ENCODE results near the gene PARK7.
"Not testable (repeated sequence)": the region's sequence is repeated elsewhere in the genome, so short reads cannot be mapped to it uniquely, and the experiment has no call there.

DNA sequence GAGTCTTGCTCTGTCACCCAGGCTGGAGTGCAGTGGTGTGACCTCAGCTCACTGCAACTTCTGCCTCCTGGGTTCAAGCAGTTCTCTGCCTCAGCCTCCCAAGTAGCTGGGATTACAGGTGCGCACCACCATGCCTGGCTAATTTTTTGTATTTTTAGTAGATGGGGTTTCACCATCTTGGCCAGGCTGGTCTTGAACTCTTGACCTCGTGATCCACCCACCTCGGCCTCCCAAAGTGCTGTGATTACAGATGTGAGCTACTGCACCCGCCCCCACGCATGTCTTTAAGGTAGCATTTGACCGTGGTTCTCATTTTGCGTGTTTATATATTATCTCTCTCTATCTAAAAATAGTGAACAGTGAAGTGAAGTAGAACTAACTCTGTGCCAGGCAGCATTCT lies 2.3 kb downstream of the PARK7 start:
- TF ChIP-seq, protein P1, sequence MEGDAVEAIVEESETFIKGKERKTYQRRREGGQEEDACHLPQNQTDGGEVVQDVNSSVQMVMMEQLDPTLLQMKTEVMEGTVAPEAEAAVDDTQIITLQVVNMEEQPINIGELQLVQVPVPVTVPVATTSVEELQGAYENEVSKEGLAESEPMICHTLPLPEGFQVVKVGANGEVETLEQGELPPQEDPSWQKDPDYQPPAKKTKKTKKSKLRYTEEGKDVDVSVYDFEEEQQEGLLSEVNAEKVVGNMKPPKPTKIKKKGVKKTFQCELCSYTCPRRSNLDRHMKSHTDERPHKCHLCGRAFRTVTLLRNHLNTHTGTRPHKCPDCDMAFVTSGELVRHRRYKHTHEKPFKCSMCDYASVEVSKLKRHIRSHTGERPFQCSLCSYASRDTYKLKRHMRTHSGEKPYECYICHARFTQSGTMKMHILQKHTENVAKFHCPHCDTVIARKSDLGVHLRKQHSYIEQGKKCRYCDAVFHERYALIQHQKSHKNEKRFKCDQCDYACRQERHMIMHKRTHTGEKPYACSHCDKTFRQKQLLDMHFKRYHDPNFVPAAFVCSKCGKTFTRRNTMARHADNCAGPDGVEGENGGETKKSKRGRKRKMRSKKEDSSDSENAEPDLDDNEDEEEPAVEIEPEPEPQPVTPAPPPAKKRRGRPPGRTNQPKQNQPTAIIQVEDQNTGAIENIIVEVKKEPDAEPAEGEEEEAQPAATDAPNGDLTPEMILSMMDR (conservative IDR thresholded peaks at IDR 0.05 in 1 of 2, IDR thresholded peaks at IDR 0.05 in 1 of 2; ENCODE audit: extremely low read depth in 1 of 2, insufficient read depth in 1 of 2, low read depth in 1 of 2, low read length in 2 of 2), result not testable (repeated sequence)
- not testable (repeated sequence) for TF ChIP-seq EZH2 (IDR thresholded peaks at IDR 0.05; ENCODE audit: borderline replicate concordance, low read length)
